Endothelial cell of umbilical vein (primary cell): ENCODE results near the gene MED26. TPM values are rescaled to one million over a fixed set of nuclear protein-coding genes. Genes with fewer than 3 reads are reported as not detected.

Source experiments
- BruUV-seq: library from RNA; stranded (reverse); fragments of 400-500 nt; replicated peaks from 2 replicates; lab custom pipeline; 2021; lab: Mats Ljungman, UMichigan
- CTCF ChIA-PET: fragments of 300-600, 350-600 bp; sonication (Branson Sonifier 250); formaldehyde crosslinking; loops from one replicate; lab custom pipeline; 2021; ENCODE audit warnings: antibody characterized with exemption, inconsistent platforms; lab: Charles Lee
- POLR2A ChIA-PET: fragments of 300-600, 350-600 bp; sonication (Branson Sonifier 250); formaldehyde crosslinking; loops from one replicate; lab custom pipeline; 2021; ENCODE audit warnings: antibody characterized with exemption, inconsistent platforms; lab: Charles Lee
- DNase-seq: peaks from one replicate; pipeline ENCODE4 v3.0.0-alpha.2; 2011; ENCODE audit warnings: low read depth, low spot score
- FAIRE-seq: peaks from 2 replicates; lab custom pipeline; 2011; peaks lifted over from hg19 to GRCh38; lab: Jason Lieb, UNC
- H2AFZ ChIP-seq: 2 replicates; pipeline ENCODE4 v1.6.0; 2012; ENCODE audit warnings: low read depth, low read length, control low read depth, inconsistent platforms
- H3K27ac ChIP-seq: 2 replicates; pipeline ENCODE4 v1.5.1; 2011; ENCODE audit warnings: low read depth, mild to moderate bottlenecking, control low read depth, low read length, moderate library complexity; ENCODE audit not compliant: insufficient read depth
- H3K27me3 ChIP-seq, 2 experiments: 2 replicates each; pipeline versions ENCODE4 v1.6.0 to v1.6.1; 2011; ENCODE audit warnings: low read length in 2 of 2, mixed read lengths in 1 of 2; ENCODE audit not compliant: control insufficient read depth in 2 of 2, insufficient read depth in 2 of 2
- H3K36me3 ChIP-seq, 2 experiments: 2 replicates in 1 of 2; 3 replicates in 1 of 2; pipeline ENCODE4 v1.5.1; 2011; ENCODE audit warnings: low read length in 2 of 2, mild to moderate bottlenecking in 1 of 2, moderate library complexity in 1 of 2; ENCODE audit not compliant: control insufficient read depth in 2 of 2, insufficient read depth in 2 of 2; ENCODE audit errors: extremely low read depth in 1 of 2
- H3K4me1 ChIP-seq: 3 replicates; pipeline ENCODE4 v1.5.1; 2011; ENCODE audit warnings: mild to moderate bottlenecking, low read length; ENCODE audit not compliant: control insufficient read depth, insufficient read depth; ENCODE audit errors: extremely low read depth
- H3K4me2 ChIP-seq: 2 replicates; pipeline ENCODE4 v1.6.1; 2011; ENCODE audit warnings: low read length, control low read depth, mixed read lengths; ENCODE audit not compliant: insufficient read depth
- H3K4me3 ChIP-seq, 3 experiments: fragments of 200-600 bp in 1 of 3; sonication (generic), shearing (Covaris generic) in 1 of 3; replicated peaks in 1 of 3; 2 replicates each; pipeline ENCODE4 v1.5.1; 2011 to 2016; ENCODE audit warnings: control low read depth in 3 of 3, low read length in 3 of 3, mild to moderate bottlenecking in 2 of 3, inconsistent platforms in 1 of 3, low read depth in 1 of 3, moderate library complexity in 1 of 3; ENCODE audit not compliant: insufficient read depth in 1 of 3
- H3K79me2 ChIP-seq: 2 replicates; pipeline ENCODE4 v1.6.0; 2012; ENCODE audit warnings: low read length, inconsistent platforms; ENCODE audit not compliant: control insufficient read depth, insufficient read depth
- H3K9ac ChIP-seq: replicated peaks from 2 replicates; pipeline ENCODE3; 2011; ENCODE audit warnings: low read length, control low read depth; ENCODE audit not compliant: insufficient read depth; ENCODE audit errors: extremely low read depth
- H3K9me1 ChIP-seq: replicated peaks from 3 replicates; pipeline ENCODE4 v1.6.0; 2011; ENCODE audit warnings: mild to moderate bottlenecking, low read length; ENCODE audit not compliant: control insufficient read depth, insufficient read depth; ENCODE audit errors: extremely low read depth
- H3K9me3 ChIP-seq: replicated peaks from 2 replicates; pipeline ENCODE4 v1.5.1; 2012; ENCODE audit warnings: low read length, inconsistent platforms; ENCODE audit not compliant: control insufficient read depth, insufficient read depth
- H4K20me1 ChIP-seq: replicated peaks from 2 replicates; pipeline ENCODE3; 2011; ENCODE audit warnings: mild to moderate bottlenecking, low read length; ENCODE audit not compliant: control insufficient read depth, insufficient read depth; ENCODE audit errors: extremely low read depth
- CTCF ChIP-seq, 2 donors: IDR thresholded peaks; 1 replicate in 1 of 2; 2 replicates in 1 of 2; pipeline ENCODE4 v1.5.1; 2011; ENCODE audit warnings: low read length in 2 of 2, mild to moderate bottlenecking in 2 of 2, moderate library complexity in 2 of 2, control low read depth in 1 of 2, inconsistent platforms in 1 of 2, low read depth in 1 of 2; ENCODE audit not compliant: insufficient read depth in 1 of 2; ENCODE audit errors: extremely low read depth in 1 of 2
- EZH2 ChIP-seq: IDR thresholded peaks from 2 replicates; pipeline ENCODE4 v1.6.1; 2012; ENCODE audit warnings: borderline replicate concordance, low read depth, mild to moderate bottlenecking, moderate library complexity, low read length, inconsistent platforms; ENCODE audit not compliant: severe bottlenecking
- GATA2 ChIP-seq: IDR thresholded peaks from 2 replicates; pipeline ENCODE4 v1.7.0; 2011; ENCODE audit warnings: low read depth, mild to moderate bottlenecking, moderate library complexity, mixed read lengths, low read length; ENCODE audit not compliant: insufficient read length, insufficient read depth
- JUN ChIP-seq: IDR thresholded peaks from 2 replicates; pipeline ENCODE4 v1.6.1; 2011; ENCODE audit warnings: borderline replicate concordance, low read depth; ENCODE audit not compliant: insufficient read length, insufficient read depth
- MYC ChIP-seq: IDR thresholded peaks from one replicate; pipeline ENCODE4 v1.6.1; 2011; ENCODE audit warnings: mild to moderate bottlenecking, low read depth, low read length
- POLR2A ChIP-seq: IDR thresholded peaks from 2 replicates; pipeline ENCODE4 v1.6.1; 2012; ENCODE audit warnings: low read depth, mild to moderate bottlenecking, control low read depth, low read length
- dilution Hi-C: fragments of 300-500 bp; cut with MboI; formaldehyde crosslinking; loops from one replicate; pipeline ENCODE4 v1.15.0; 2019; ENCODE audit warnings: low sequenced_read_pairs; ENCODE audit not compliant: extremely low pct_ligation_motif_present
- intact Hi-C: fragments of 100-400 bp; cut with micrococcal nuclease; formaldehyde crosslinking; loops from one replicate; pipeline ENCODE4 v1.10.0; 2022
- polyA plus RNA-seq, 4 experiments: library from polyadenylated mRNA; depleted of rRNA in 3 of 4; stranded (reverse) in 3 of 4; unstranded in 1 of 4; fragments of >200 nt; gene quantifications; 2 replicates each; pipeline versions ENCODE4 v1.2.1 to v1.2.3, GENCODE V29; 2011 to 2012; ENCODE audit warnings: missing spikeins in 1 of 4
- total RNA-seq: library from RNA; stranded (reverse); gene quantifications from 2 replicates; pipeline ENCODE4 v1.2.3, GENCODE V29; 2021

The MED26 gene
- total and polyA plus RNA-seq, 2 donors (not counting 3 experiments of a cell fraction or from before 2014, with no cell fraction given), result 5.6 to 13.4 TPM

GRCh38 chr19:16527971-16528521 is 100.0 kb downstream of the MED26 start:
- no peak overlapping the region for H3K9ac ChIP-seq
- FAIRE-seq, result peak; percentile 4
- H3K9me3 ChIP-seq, result no peaks in the 10 kb centered on the region
- H3K36me3 ChIP-seq, result peaks cover 24 to 73% of the 10 kb centered on the region in 2 experiments
- intact Hi-C loops (loop anchor here (5.0 kb wide), 1 partner anchor 99 kb away; the partner anchor contains the start of gene MED26), dilution Hi-C loops (no loop called here)
- H3K27ac ChIP-seq, result no peak overlapping the region
- H3K9me1 ChIP-seq, result no peaks in the 10 kb centered on the region
- H2AFZ ChIP-seq, result no peak overlapping the region
- H3K27me3 ChIP-seq, result no peaks in the 10 kb centered on the region
- H3K79me2 ChIP-seq, result no peaks in the 10 kb centered on the region
- H4K20me1 ChIP-seq, result no peaks in the 10 kb centered on the region
- DNase-seq, result peak; percentile 17
- BruUV-seq, result no TSS peak
- no peak overlapping the region for H3K4me2 ChIP-seq
- ChIA-PET POLR2A (interaction anchor here (1.6 kb wide), 1 partner anchor 13 kb away, joined by 3 read pairs; no protein-coding TSS in a partner anchor), CTCF (interaction anchor here (1.2 kb wide), 1 partner anchor 10 kb away, joined by 3 read pairs; no protein-coding TSS in a partner anchor)
- peak; percentile 52 to 53 for TF ChIP-seq CTCF (IDR thresholded peaks at IDR 0.05; ENCODE audit: extremely low read depth in 1 of 2, insufficient read depth in 1 of 2, low read depth in 1 of 2, low read length in 2 of 2)
- no peak for TF ChIP-seq POLR2A
- TF ChIP-seq GATA2, result no peak
- TF ChIP-seq EZH2, result no peak
- TF ChIP-seq MYC, result no peak
- TF ChIP-seq JUN, result no peak
- H3K4me1 ChIP-seq, result no peaks in the 10 kb centered on the region
- no peak overlapping the region for H3K4me3 ChIP-seq
